K562 (cell line): ENCODE measurements around the gene VDR. TPM values are rescaled to one million over a fixed set of nuclear protein-coding genes. Genes with fewer than 3 reads are reported as not detected.
A peak's percentile ranks its signal among the peaks of the same experiment; 100 is the strongest.

Experiments
- CXXC5 ChIP-seq: fragments of 250-450 bp; sonication (Bioruptor Pico); IDR thresholded peaks from 2 replicates; pipeline ENCODE4 v1.8.0; 2022; ENCODE audit warnings: inconsistent platforms, mild to moderate bottlenecking, moderate library complexity
- DNMT1 ChIP-seq: fragments of 450-650 bp; IDR thresholded peaks from 2 replicates; pipeline ENCODE4 v1.6.1; 2016; ENCODE audit warnings: antibody characterized with exemption, mild to moderate bottlenecking
- DPF2 ChIP-seq: fragments of 450-650 bp; IDR thresholded peaks from 2 replicates; pipeline ENCODE4 v1.6.1; 2016
- FOXP1 ChIP-seq: sonication (generic); formaldehyde crosslinking; IDR thresholded peaks from 2 replicates; pipeline ENCODE4 v1.8.0; 2022; ENCODE audit warnings: mild to moderate bottlenecking, missing genetic modification reagents
- HSF4 ChIP-seq: fragments of 250-450 bp; sonication (Bioruptor Pico); IDR thresholded peaks from 2 replicates; pipeline ENCODE4 v2.1.2; 2022; ENCODE audit warnings: mild to moderate bottlenecking, moderate library complexity, borderline replicate concordance
- KLF13 ChIP-seq: fragments of 450-650 bp; IDR thresholded peaks from 2 replicates; pipeline ENCODE4 v1.6.1; 2016; ENCODE audit warnings: missing genetic modification characterization, low read depth, mild to moderate bottlenecking, missing compliant biosample characterization, moderate library complexity, borderline replicate concordance
- MXI1 ChIP-seq: IDR thresholded peaks from 2 replicates; pipeline ENCODE4 v1.6.1; 2011; ENCODE audit warnings: low read depth, mild to moderate bottlenecking, improper control_type of control experiment, low read length
- NFE2 ChIP-seq: IDR thresholded peaks from 2 replicates; pipeline ENCODE4 v1.6.1; 2014; ENCODE audit warnings: antibody characterized with exemption, low read depth
- NR3C1 ChIP-seq: sonication (generic); formaldehyde crosslinking; IDR thresholded peaks from 2 replicates; pipeline ENCODE4 v1.8.1; 2022; ENCODE audit warnings: missing genetic modification reagents
- PHF21A ChIP-seq: fragments of 450-650 bp; IDR thresholded peaks from 2 replicates; pipeline ENCODE4 v1.6.1; 2017; ENCODE audit warnings: low read depth, borderline replicate concordance
- RAD21 ChIP-seq, 2 experiments: fragments of 250-450 bp in 1 of 2; fragments of 450-650 bp in 1 of 2; sonication (Bioruptor Pico) in 1 of 2; formaldehyde crosslinking in 1 of 2; IDR thresholded peaks in 1 of 2; conservative IDR thresholded peaks in 1 of 2; 2 replicates each; pipeline versions ENCODE4 v1.4.0 to v1.8.0; 2020 to 2022; ENCODE audit warnings: mild to moderate bottlenecking in 2 of 2, moderate library complexity in 1 of 2
- RCOR1 ChIP-seq, 2 experiments: IDR thresholded peaks; 2 replicates each; pipeline ENCODE4 v1.6.1; 2012; ENCODE audit warnings: low read depth in 2 of 2, low read length in 2 of 2, borderline replicate concordance in 1 of 2, improper control_type of control experiment in 1 of 2
- SMARCC2 ChIP-seq: fragments of 450-650 bp; IDR thresholded peaks from 2 replicates; pipeline ENCODE4 v1.6.1; 2017; ENCODE audit warnings: antibody characterized with exemption, moderate library complexity, mild to moderate bottlenecking, low read depth
- TEAD1 ChIP-seq, 2 experiments: fragments of 450-650 bp in 1 of 2; sonication (generic) in 1 of 2; formaldehyde crosslinking; IDR thresholded peaks; 2 replicates each; pipeline versions ENCODE4 v1.4.0 to v1.8.0; 2020 to 2022; ENCODE audit warnings: mild to moderate bottlenecking in 2 of 2, missing genetic modification reagents in 1 of 2
- YBX1 ChIP-seq: fragments of 450-650 bp; IDR thresholded peaks from 2 replicates; pipeline ENCODE4 v1.7.1; 2016; ENCODE audit warnings: mild to moderate bottlenecking
- ZBTB1 ChIP-seq: sonication (generic); formaldehyde crosslinking; IDR thresholded peaks from 2 replicates; pipeline ENCODE4 v1.8.1; 2023; ENCODE audit warnings: missing genetic modification reagents, low read depth, mild to moderate bottlenecking, borderline replicate concordance
- ZC3H11A ChIP-seq: IDR thresholded peaks from 2 replicates; pipeline ENCODE4 v1.6.1; 2012; ENCODE audit warnings: low read depth, low read length, improper control_type of control experiment
- ZNF239 ChIP-seq: fragments of 250-450 bp; sonication (Bioruptor Pico); IDR thresholded peaks from 2 replicates; pipeline ENCODE4 v1.4.0; 2020; ENCODE audit warnings: mild to moderate bottlenecking
- ZNF253 ChIP-seq: fragments of 250-450 bp; sonication (Bioruptor Pico); conservative IDR thresholded peaks from 2 replicates; pipeline ENCODE4 v1.6.1; 2021; ENCODE audit warnings: mild to moderate bottlenecking
- ZNF384 ChIP-seq: IDR thresholded peaks from 2 replicates; pipeline ENCODE4 v1.6.1; 2012; ENCODE audit warnings: low read depth, low read length, improper control_type of control experiment
- ZNF589 ChIP-seq: fragments of 200-800 bp; sonication (Bioruptor generic); IDR thresholded peaks from 2 replicates; pipeline ENCODE4 v1.6.1; 2016; ENCODE audit warnings: low read depth, missing genetic modification characterization, missing compliant biosample characterization
- ZNF699 ChIP-seq: fragments of 250-450 bp; sonication (Bioruptor Pico); IDR thresholded peaks from 2 replicates; pipeline ENCODE4 v1.8.0; 2021; ENCODE audit warnings: mild to moderate bottlenecking, moderate library complexity; ENCODE audit not compliant: insufficient replicate concordance
- ZNF780A ChIP-seq: fragments of 250-450 bp; sonication (Bioruptor Pico); IDR thresholded peaks from 2 replicates; pipeline ENCODE4 v1.5.0; 2021; ENCODE audit warnings: mild to moderate bottlenecking
- polyA plus RNA-seq, 8 experiments: library from polyadenylated mRNA; depleted of rRNA in 4 of 8; stranded (reverse) in 5 of 8; unstranded in 3 of 8; fragments of >200 nt; fragmentation: Nextera tagmentation in 2 of 8; fragmentation: Illumina TruSeq in 1 of 8; extraction: Ambion mirVana in 2 of 8; extraction: Trizol in 1 of 8; gene quantifications; 2 replicates each; pipeline versions ENCODE4 v1.2.1 to v1.2.3, GENCODE V29; 2011 to 2014; ENCODE audit warnings: inconsistent platforms in 1 of 8, missing spikeins in 1 of 8
- total RNA-seq, 7 experiments: library from RNA; depleted of rRNA in 6 of 7; stranded (reverse); fragments of >200 nt in 6 of 7; fragmentation: Illumina TruSeq in 2 of 7; extraction: Trizol in 2 of 7; gene quantifications; 2 replicates each; pipeline versions ENCODE4 v1.2.1 to v1.2.3, GENCODE V29; 2011 to 2021; ENCODE audit warnings: low replicate concordance in 1 of 7
- TF ChIP-seq, protein P1 (sequence below), 2 experiments: IDR thresholded peaks; 2 replicates each; pipeline ENCODE4 v1.6.1; 2012; ENCODE audit warnings: improper control_type of control experiment in 2 of 2, low read depth in 2 of 2, low read length in 2 of 2, borderline replicate concordance in 1 of 2
- TF ChIP-seq, protein P2 (sequence below): IDR thresholded peaks from 2 replicates; pipeline ENCODE4 v1.6.1; 2014; ENCODE audit warnings: antibody characterized with exemption

The VDR gene
- total and polyA plus RNA-seq, 9 of the 15 experiments (the other 6 are each of a cell fraction or from before 2014, with no cell fraction given) = 0.61 to 4.8 (median 2.0) TPM

DNA sequence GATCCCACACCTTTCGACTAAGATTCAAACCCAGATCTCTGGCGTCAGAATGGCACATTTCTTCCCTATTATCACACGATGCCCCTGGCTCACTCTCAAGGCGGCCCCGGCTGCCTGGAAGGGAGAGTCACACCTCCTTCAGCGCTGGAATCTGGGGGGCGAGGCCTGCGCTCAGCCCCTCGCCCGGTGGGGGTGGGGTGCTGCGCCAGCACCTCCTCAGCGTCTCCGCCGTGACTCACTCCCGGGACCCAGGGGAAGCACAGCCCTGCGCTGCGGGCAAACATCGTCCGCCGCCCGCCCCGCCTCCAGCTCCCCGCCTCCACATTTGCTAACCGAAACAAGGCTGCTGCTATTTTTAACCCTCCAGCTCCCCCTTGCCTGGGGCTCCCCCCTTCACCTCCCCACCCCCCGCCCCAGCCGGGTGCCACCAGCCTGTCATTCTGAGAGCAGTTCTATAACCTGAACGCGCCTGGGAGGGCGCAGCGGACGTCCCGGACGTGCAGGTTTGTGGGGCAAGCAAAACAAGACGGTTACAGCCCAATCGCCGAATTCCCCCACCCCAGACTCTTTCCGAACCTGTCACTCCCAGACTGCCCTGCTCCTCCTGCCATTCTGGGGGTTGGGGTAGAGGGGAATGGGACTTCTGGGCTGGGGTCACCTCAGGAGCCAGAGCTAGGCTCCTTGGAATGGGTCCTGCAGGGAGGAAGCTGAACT lies 91.8 kb downstream of the VDR start (continued):
- TF ChIP-seq YBX1 = no peak
- TF ChIP-seq KLF13 = no peak
- no peak for TF ChIP-seq DNMT1
- TF ChIP-seq RCOR1 (IDR thresholded peaks at IDR 0.05; ENCODE audit: borderline replicate concordance in 1 of 2, low read depth in 2 of 2, low read length in 2 of 2) = no peak; a peak in 1 of 4 replicates
- TF ChIP-seq ZBTB1 (CRISPR knock-in tag) = no peak
- no peak for TF ChIP-seq ZNF384
- 0 out of 4 replicates have a peak, but pooled peaks have one; percentile 1 to 51 for TF ChIP-seq TEAD1 (CRISPR knock-in tag; IDR thresholded peaks at IDR 0.05)
- no peak for TF ChIP-seq ZC3H11A
- no peak for TF ChIP-seq MXI1
- TF ChIP-seq, protein P1, sequence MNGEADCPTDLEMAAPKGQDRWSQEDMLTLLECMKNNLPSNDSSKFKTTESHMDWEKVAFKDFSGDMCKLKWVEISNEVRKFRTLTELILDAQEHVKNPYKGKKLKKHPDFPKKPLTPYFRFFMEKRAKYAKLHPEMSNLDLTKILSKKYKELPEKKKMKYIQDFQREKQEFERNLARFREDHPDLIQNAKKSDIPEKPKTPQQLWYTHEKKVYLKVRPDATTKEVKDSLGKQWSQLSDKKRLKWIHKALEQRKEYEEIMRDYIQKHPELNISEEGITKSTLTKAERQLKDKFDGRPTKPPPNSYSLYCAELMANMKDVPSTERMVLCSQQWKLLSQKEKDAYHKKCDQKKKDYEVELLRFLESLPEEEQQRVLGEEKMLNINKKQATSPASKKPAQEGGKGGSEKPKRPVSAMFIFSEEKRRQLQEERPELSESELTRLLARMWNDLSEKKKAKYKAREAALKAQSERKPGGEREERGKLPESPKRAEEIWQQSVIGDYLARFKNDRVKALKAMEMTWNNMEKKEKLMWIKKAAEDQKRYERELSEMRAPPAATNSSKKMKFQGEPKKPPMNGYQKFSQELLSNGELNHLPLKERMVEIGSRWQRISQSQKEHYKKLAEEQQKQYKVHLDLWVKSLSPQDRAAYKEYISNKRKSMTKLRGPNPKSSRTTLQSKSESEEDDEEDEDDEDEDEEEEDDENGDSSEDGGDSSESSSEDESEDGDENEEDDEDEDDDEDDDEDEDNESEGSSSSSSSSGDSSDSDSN (IDR thresholded peaks at IDR 0.05; ENCODE audit: borderline replicate concordance in 1 of 2, low read depth in 2 of 2, low read length in 2 of 2) = peak; percentile 41 to 83; a peak in 2 of 4 replicates
- peak; percentile 80 for TF ChIP-seq CXXC5 (CRISPR knock-in tag)
- TF ChIP-seq ZNF239 (CRISPR knock-in tag) = no peak
- TF ChIP-seq SMARCC2 = peak; percentile 52; the same call in 1 of the 2 replicates
- TF ChIP-seq HSF4 = no peak
- 0 out of 2 replicates have a peak, but pooled peaks have one; percentile 27 for TF ChIP-seq NFE2
- TF ChIP-seq ZNF253 (CRISPR knock-in tag) = no peak
- TF ChIP-seq PHF21A = no peak
- TF ChIP-seq RAD21 (CRISPR knock-in tag; conservative IDR thresholded peaks at IDR 0.05 in 1 of 2, IDR thresholded peaks at IDR 0.05 in 1 of 2) = peak in 1 of 2 experiments; percentile 3; a peak in 1 of 4 replicates
- TF ChIP-seq ZNF780A (CRISPR knock-in tag) = no peak
- TF ChIP-seq ZNF589 (CRISPR knock-in tag) = no peak; the same call in 1 of the 2 replicates
- TF ChIP-seq FOXP1 (CRISPR knock-in tag) = peak; percentile 59; the same call in 1 of the 2 replicates
- TF ChIP-seq ZNF699 (CRISPR knock-in tag) = no peak
- TF ChIP-seq, protein P2, sequence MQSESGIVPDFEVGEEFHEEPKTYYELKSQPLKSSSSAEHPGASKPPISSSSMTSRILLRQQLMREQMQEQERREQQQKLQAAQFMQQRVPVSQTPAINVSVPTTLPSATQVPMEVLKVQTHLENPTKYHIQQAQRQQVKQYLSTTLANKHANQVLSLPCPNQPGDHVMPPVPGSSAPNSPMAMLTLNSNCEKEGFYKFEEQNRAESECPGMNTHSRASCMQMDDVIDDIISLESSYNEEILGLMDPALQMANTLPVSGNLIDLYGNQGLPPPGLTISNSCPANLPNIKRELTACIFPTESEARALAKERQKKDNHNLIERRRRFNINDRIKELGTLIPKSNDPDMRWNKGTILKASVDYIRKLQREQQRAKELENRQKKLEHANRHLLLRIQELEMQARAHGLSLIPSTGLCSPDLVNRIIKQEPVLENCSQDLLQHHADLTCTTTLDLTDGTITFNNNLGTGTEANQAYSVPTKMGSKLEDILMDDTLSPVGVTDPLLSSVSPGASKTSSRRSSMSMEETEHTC = no peak
- TF ChIP-seq DPF2 = peak; percentile 84
- no peak for TF ChIP-seq NR3C1 (CRISPR knock-in tag)
